ENCODE measurements around the gene RAD51D.
A peak's percentile ranks its signal among the peaks of the same experiment; 100 is the strongest.

RAD51D gene

GRCh38 chr17:35064516-35065215 is 55.0 kb downstream of the RAD51D start:
- WGBS, 2 experiments (ENCODE audit: insufficient coverage in 2 of 2), result 60 to 83% methylated on average over 1 of the region's 3 CpGs
- Histone ChIP-seq H3K27ac (ENCODE audit: low read depth, low read length, severe bottlenecking) (peak overlapping the region; percentile 94), H3K4me1 (ENCODE audit: control insufficient read depth, insufficient read depth, low read length, poor library complexity, severe bottlenecking) (peaks cover 24% of the 10 kb centered on the region), H3K4me3 (ENCODE audit: extremely low read depth, insufficient read depth, low read length, poor library complexity, severe bottlenecking) (no peak overlapping the region), H3K9me3 (ENCODE audit: control insufficient read depth, low read length) (no peaks in the 10 kb centered on the region), H3K36me3 (ENCODE audit: control insufficient read depth, insufficient read depth, low read length) (no peaks in the 10 kb centered on the region)

GRCh38 chr17:35063514-35064223 is 56.0 kb downstream of the RAD51D start, which contains the start of gene RFFL:
RFFL (minus strand) TSS chr17:35063707; CDS start chr17:35026553, 37,154 bp downstream.
- 0 to 4% methylated on average over 4 to 5 of the region's 6 CpGs for WGBS, 2 experiments (ENCODE audit: insufficient coverage in 2 of 2)
- peaks cover 4% of the 10 kb centered on the region for H3K36me3 ChIP-seq (ENCODE audit: control insufficient read depth, insufficient read depth, low read length)
- H3K27ac ChIP-seq (ENCODE audit: low read depth, low read length, severe bottlenecking), result peak within 1 kb of the TSS; percentile 94
- H3K4me3 ChIP-seq (ENCODE audit: extremely low read depth, insufficient read depth, low read length, poor library complexity, severe bottlenecking), result no peak within 1 kb of the TSS
- H3K9me3 ChIP-seq (ENCODE audit: control insufficient read depth, low read length), result no peaks in the 10 kb centered on the region
- peaks cover 18% of the 10 kb centered on the region for H3K4me1 ChIP-seq (ENCODE audit: control insufficient read depth, insufficient read depth, low read length, poor library complexity, severe bottlenecking)

- peaks cover 18% of the 10 kb centered on the region for H3K4me1 ChIP-seq (ENCODE audit: control insufficient read depth, insufficient read depth, low read length, poor library complexity, severe bottlenecking)
- H3K4me3 ChIP-seq (ENCODE audit: extremely low read depth, insufficient read depth, low read length, poor library complexity, severe bottlenecking), result no peak overlapping the region
- peaks cover 4% of the 10 kb centered on the region for H3K36me3 ChIP-seq (ENCODE audit: control insufficient read depth, insufficient read depth, low read length)
- H3K27ac ChIP-seq (ENCODE audit: low read depth, low read length, severe bottlenecking), result no peak overlapping the region
- no peaks in the 10 kb centered on the region for H3K9me3 ChIP-seq (ENCODE audit: control insufficient read depth, low read length)
- WGBS, 2 experiments (ENCODE audit: insufficient coverage in 2 of 2), result 90 to 92% methylated on average over 2 to 3 of the region's 3 CpGs
Observed at GRCh38 chr17:35062308-35062707, 57.4 kb downstream of the RAD51D start.

GRCh38 chr17:35057332-35057915 is 62.2 kb downstream of the RAD51D start:
- 86 to 100% methylated on average over 1 of the region's 1 CpG for WGBS, 2 experiments (ENCODE audit: insufficient coverage in 2 of 2)
- Histone ChIP-seq H3K4me3 (ENCODE audit: extremely low read depth, insufficient read depth, low read length, poor library complexity, severe bottlenecking) (no peak overlapping the region), H3K36me3 (ENCODE audit: control insufficient read depth, insufficient read depth, low read length) (peaks cover 4% of the 10 kb centered on the region), H3K9me3 (ENCODE audit: control insufficient read depth, low read length) (no peaks in the 10 kb centered on the region), H3K4me1 (ENCODE audit: control insufficient read depth, insufficient read depth, low read length, poor library complexity, severe bottlenecking) (peaks cover 5% of the 10 kb centered on the region), H3K27ac (ENCODE audit: low read depth, low read length, severe bottlenecking) (no peak overlapping the region)

GRCh38 chr17:35056013-35056412 is 63.6 kb downstream of the RAD51D start:
- WGBS, 2 experiments (ENCODE audit: insufficient coverage in 2 of 2), result 73 to 90% methylated on average over 3 of the region's 3 CpGs
- Histone ChIP-seq H3K4me1 (ENCODE audit: control insufficient read depth, insufficient read depth, low read length, poor library complexity, severe bottlenecking) (peaks cover 14% of the 10 kb centered on the region), H3K9me3 (ENCODE audit: control insufficient read depth, low read length) (no peaks in the 10 kb centered on the region), H3K36me3 (ENCODE audit: control insufficient read depth, insufficient read depth, low read length) (peaks cover 4% of the 10 kb centered on the region), H3K4me3 (ENCODE audit: extremely low read depth, insufficient read depth, low read length, poor library complexity, severe bottlenecking) (no peak overlapping the region), H3K27ac (ENCODE audit: low read depth, low read length, severe bottlenecking) (no peak overlapping the region)

- Histone ChIP-seq H3K27ac (ENCODE audit: low read depth, low read length, severe bottlenecking) (no peak overlapping the region), H3K4me3 (ENCODE audit: extremely low read depth, insufficient read depth, low read length, poor library complexity, severe bottlenecking) (no peak overlapping the region), H3K36me3 (ENCODE audit: control insufficient read depth, insufficient read depth, low read length) (no peaks in the 10 kb centered on the region), H3K9me3 (ENCODE audit: control insufficient read depth, low read length) (no peaks in the 10 kb centered on the region), H3K4me1 (ENCODE audit: control insufficient read depth, insufficient read depth, low read length, poor library complexity, severe bottlenecking) (peaks cover 19% of the 10 kb centered on the region)
- no CpG with 5 or more reads among the region's 1 CpG for WGBS, 2 experiments (ENCODE audit: insufficient coverage in 2 of 2)
Observed at GRCh38 chr17:35053204-35053603, 66.5 kb downstream of the RAD51D start.

- Histone ChIP-seq H3K4me1 (ENCODE audit: control insufficient read depth, insufficient read depth, low read length, poor library complexity, severe bottlenecking) (peaks cover 19% of the 10 kb centered on the region), H3K9me3 (ENCODE audit: control insufficient read depth, low read length) (no peaks in the 10 kb centered on the region), H3K36me3 (ENCODE audit: control insufficient read depth, insufficient read depth, low read length) (no peaks in the 10 kb centered on the region), H3K4me3 (ENCODE audit: extremely low read depth, insufficient read depth, low read length, poor library complexity, severe bottlenecking) (no peak overlapping the region), H3K27ac (ENCODE audit: low read depth, low read length, severe bottlenecking) (no peak overlapping the region)
Observed at GRCh38 chr17:35052780-35053179, 66.9 kb downstream of the RAD51D start.

GRCh38 chr17:35052241-35052610 is 67.4 kb downstream of the RAD51D start:
- Histone ChIP-seq H3K4me3 (ENCODE audit: extremely low read depth, insufficient read depth, low read length, poor library complexity, severe bottlenecking) (no peak overlapping the region), H3K4me1 (ENCODE audit: control insufficient read depth, insufficient read depth, low read length, poor library complexity, severe bottlenecking) (peaks cover 23% of the 10 kb centered on the region), H3K27ac (ENCODE audit: low read depth, low read length, severe bottlenecking) (no peak overlapping the region), H3K36me3 (ENCODE audit: control insufficient read depth, insufficient read depth, low read length) (no peaks in the 10 kb centered on the region), H3K9me3 (ENCODE audit: control insufficient read depth, low read length) (no peaks in the 10 kb centered on the region)

- H3K36me3 ChIP-seq (ENCODE audit: control insufficient read depth, insufficient read depth, low read length), result no peaks in the 10 kb centered on the region
- H3K4me3 ChIP-seq (ENCODE audit: extremely low read depth, insufficient read depth, low read length, poor library complexity, severe bottlenecking), result no peak overlapping the region
- H3K4me1 ChIP-seq (ENCODE audit: control insufficient read depth, insufficient read depth, low read length, poor library complexity, severe bottlenecking), result peaks cover 28% of the 10 kb centered on the region
- no peak overlapping the region for H3K27ac ChIP-seq (ENCODE audit: low read depth, low read length, severe bottlenecking)
- WGBS, 2 experiments (ENCODE audit: insufficient coverage in 2 of 2), result 86 to 91% methylated on average over 2 to 5 of the region's 6 CpGs
- H3K9me3 ChIP-seq (ENCODE audit: control insufficient read depth, low read length), result no peaks in the 10 kb centered on the region
Observed at GRCh38 chr17:35051579-35052240, 68.0 kb downstream of the RAD51D start.

GRCh38 chr17:35051183-35051578 is 68.5 kb downstream of the RAD51D start:
- WGBS, 2 experiments (ENCODE audit: insufficient coverage in 2 of 2), result 45 to 75% methylated on average over 1 of the region's 2 CpGs
- peaks cover 32% of the 10 kb centered on the region for H3K4me1 ChIP-seq (ENCODE audit: control insufficient read depth, insufficient read depth, low read length, poor library complexity, severe bottlenecking)
- no peak overlapping the region for H3K27ac ChIP-seq (ENCODE audit: low read depth, low read length, severe bottlenecking)

More at GRCh38 chr17:35051183-35051578, 68.5 kb downstream of the RAD51D start:
- Histone ChIP-seq H3K4me3 (ENCODE audit: extremely low read depth, insufficient read depth, low read length, poor library complexity, severe bottlenecking) (no peak overlapping the region), H3K36me3 (ENCODE audit: control insufficient read depth, insufficient read depth, low read length) (no peaks in the 10 kb centered on the region), H3K9me3 (ENCODE audit: control insufficient read depth, low read length) (no peaks in the 10 kb centered on the region)

Data from mesodermal cell (in vitro differentiated cells).